HepG2 (cell line): ENCODE data around the gene CLHC1. TPM values are rescaled to one million over a fixed set of nuclear protein-coding genes. Genes with fewer than 3 reads are reported as not detected.

Experiments used
- CREB1 ChIP-seq, 2 experiments: fragments of 450-650 bp in 1 of 2; IDR thresholded peaks; 2 replicates each; pipeline ENCODE4 v1.6.1; 2016 to 2017; ENCODE audit warnings: control low read depth in 1 of 2, mild to moderate bottlenecking in 1 of 2, missing compliant biosample characterization in 1 of 2, missing genetic modification characterization in 1 of 2
- FOXJ3 ChIP-seq: sonication (generic); formaldehyde crosslinking; IDR thresholded peaks from 2 replicates; pipeline ENCODE4 v1.4.0; 2020; ENCODE audit warnings: missing genetic modification reagents, mild to moderate bottlenecking, borderline replicate concordance
- GTF3A ChIP-seq: sonication (generic); formaldehyde crosslinking; conservative IDR thresholded peaks from 2 replicates; pipeline ENCODE4 v1.4.0; 2020; ENCODE audit warnings: mild to moderate bottlenecking, missing genetic modification reagents
- NCOA2 ChIP-seq: sonication (generic); formaldehyde crosslinking; IDR thresholded peaks from 2 replicates; pipeline ENCODE4 v1.8.0; 2022; ENCODE audit warnings: inconsistent platforms
- NCOA5 ChIP-seq: sonication (generic); formaldehyde crosslinking; IDR thresholded peaks from 2 replicates; pipeline ENCODE4 v1.4.0; 2020; ENCODE audit warnings: missing genetic modification reagents
- NR2C2 ChIP-seq: sonication (generic); formaldehyde crosslinking; IDR thresholded peaks from 2 replicates; pipeline ENCODE4 v1.4.0; 2020; ENCODE audit warnings: missing genetic modification reagents, mild to moderate bottlenecking, moderate library complexity, borderline replicate concordance
- RNF2 ChIP-seq: fragments of 450-650 bp; conservative IDR thresholded peaks from 2 replicates; pipeline ENCODE4 v1.6.1; 2016; ENCODE audit warnings: low read depth
- SOX13 ChIP-seq, 3 experiments: fragments of 450-650 bp in 1 of 3; sonication (generic) in 1 of 3; formaldehyde crosslinking in 1 of 3; IDR thresholded peaks in 2 of 3; conservative IDR thresholded peaks in 1 of 3; 2 replicates each; pipeline versions ENCODE4 v1.5.0 to v1.6.1; 2016 to 2020; ENCODE audit warnings: antibody characterized with exemption in 1 of 3, mild to moderate bottlenecking in 1 of 3, missing compliant biosample characterization in 1 of 3, missing genetic modification reagents in 1 of 3, moderate library complexity in 1 of 3
- TOE1 ChIP-seq: sonication (generic); formaldehyde crosslinking; IDR thresholded peaks from 2 replicates; pipeline ENCODE4 v1.4.0; 2020; ENCODE audit warnings: mild to moderate bottlenecking, missing genetic modification reagents
- ZBTB1 ChIP-seq: sonication (generic); formaldehyde crosslinking; IDR thresholded peaks from 2 replicates; pipeline ENCODE4 v1.4.0; 2020; ENCODE audit warnings: missing genetic modification reagents, borderline replicate concordance
- ZBTB37 ChIP-seq: sonication (generic); formaldehyde crosslinking; IDR thresholded peaks from 2 replicates; pipeline ENCODE4 v1.4.0; 2020; ENCODE audit warnings: mild to moderate bottlenecking, missing genetic modification reagents
- ZFP90 ChIP-seq: sonication (generic); formaldehyde crosslinking; IDR thresholded peaks from 2 replicates; pipeline ENCODE4 v1.8.0; 2022; ENCODE audit warnings: missing genetic modification reagents, mild to moderate bottlenecking, inconsistent platforms, borderline replicate concordance
- ZMAT5 ChIP-seq: sonication (generic); formaldehyde crosslinking; IDR thresholded peaks from 2 replicates; pipeline ENCODE4 v1.5.0; 2020; ENCODE audit warnings: mild to moderate bottlenecking, low read depth, missing genetic modification reagents, borderline replicate concordance
- ZNF274 ChIP-seq: sonication (generic); formaldehyde crosslinking; IDR thresholded peaks from 2 replicates; pipeline ENCODE4 v1.5.1; 2020; ENCODE audit warnings: mild to moderate bottlenecking, missing genetic modification reagents
- ZNF546 ChIP-seq: sonication (generic); formaldehyde crosslinking; conservative IDR thresholded peaks from 2 replicates; pipeline ENCODE4 v1.8.1; 2023; ENCODE audit warnings: mild to moderate bottlenecking, missing genetic modification reagents
- ZNF674 ChIP-seq: sonication (generic); formaldehyde crosslinking; IDR thresholded peaks from 2 replicates; pipeline ENCODE4 v1.5.0; 2020; ENCODE audit warnings: low read depth, mild to moderate bottlenecking, missing genetic modification reagents
- ZNF841 ChIP-seq: sonication (generic); formaldehyde crosslinking; IDR thresholded peaks from 2 replicates; pipeline ENCODE4 v1.8.1; 2023; ENCODE audit warnings: missing genetic modification reagents, borderline replicate concordance
- polyA plus RNA-seq, 8 experiments: library from polyadenylated mRNA; depleted of rRNA in 3 of 8; stranded (reverse) in 7 of 8; unstranded in 1 of 8; fragments of >200 nt; fragmentation: Illumina TruSeq in 4 of 8; extraction: Trizol in 4 of 8; gene quantifications; 2 replicates each; pipeline versions ENCODE4 v1.2.1 to v1.2.3, GENCODE V29; 2011 to 2016; ENCODE audit warnings: low read depth in 4 of 8, missing spikeins in 1 of 8, mixed read lengths in 1 of 8; ENCODE audit not compliant: insufficient read depth in 1 of 8
- total RNA-seq, 5 experiments: library from RNA; depleted of rRNA; stranded (reverse); fragments of >200 nt; fragmentation: Illumina TruSeq; extraction: Trizol; gene quantifications; 2 replicates each; pipeline ENCODE4 v1.2.3, GENCODE V29; 2016; ENCODE audit warnings: low read depth in 1 of 5
- TF ChIP-seq, protein P1 (sequence below): sonication (generic); formaldehyde crosslinking; IDR thresholded peaks from 2 replicates; pipeline ENCODE4 v1.4.0; 2020; ENCODE audit warnings: low read depth, missing genetic modification reagents
- TF ChIP-seq, protein P2 (sequence below): sonication (generic); formaldehyde crosslinking; IDR thresholded peaks from 2 replicates; pipeline ENCODE4 v1.4.0; 2020; ENCODE audit warnings: mild to moderate bottlenecking, missing genetic modification reagents, borderline replicate concordance

Gene CLHC1
- total and polyA plus RNA-seq, 2 of the 13 experiments (the other 11 are each of a cell fraction or from before 2014, with no cell fraction given): 9.8 to 12.6 TPM

DNA sequence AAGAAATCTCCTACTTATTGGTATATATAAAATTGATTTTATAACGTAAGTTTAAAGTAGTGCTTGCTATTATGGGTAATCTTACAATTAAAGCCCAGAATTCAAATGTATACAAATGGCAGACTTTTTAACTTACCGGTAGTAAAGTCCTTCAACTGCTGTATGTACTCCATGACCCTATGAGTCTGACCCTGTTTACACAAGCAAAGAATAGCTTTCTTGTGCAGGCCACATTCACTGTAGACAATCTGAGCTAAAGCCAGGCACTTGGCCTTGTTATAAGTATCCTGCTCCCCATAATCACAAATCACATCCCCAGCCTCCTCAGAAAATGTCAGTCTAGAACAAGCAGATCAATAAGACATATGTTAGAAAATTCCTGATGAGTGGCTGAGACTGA is 51.7 kb downstream of the CLHC1 start (continued):
- TF ChIP-seq, protein P1, sequence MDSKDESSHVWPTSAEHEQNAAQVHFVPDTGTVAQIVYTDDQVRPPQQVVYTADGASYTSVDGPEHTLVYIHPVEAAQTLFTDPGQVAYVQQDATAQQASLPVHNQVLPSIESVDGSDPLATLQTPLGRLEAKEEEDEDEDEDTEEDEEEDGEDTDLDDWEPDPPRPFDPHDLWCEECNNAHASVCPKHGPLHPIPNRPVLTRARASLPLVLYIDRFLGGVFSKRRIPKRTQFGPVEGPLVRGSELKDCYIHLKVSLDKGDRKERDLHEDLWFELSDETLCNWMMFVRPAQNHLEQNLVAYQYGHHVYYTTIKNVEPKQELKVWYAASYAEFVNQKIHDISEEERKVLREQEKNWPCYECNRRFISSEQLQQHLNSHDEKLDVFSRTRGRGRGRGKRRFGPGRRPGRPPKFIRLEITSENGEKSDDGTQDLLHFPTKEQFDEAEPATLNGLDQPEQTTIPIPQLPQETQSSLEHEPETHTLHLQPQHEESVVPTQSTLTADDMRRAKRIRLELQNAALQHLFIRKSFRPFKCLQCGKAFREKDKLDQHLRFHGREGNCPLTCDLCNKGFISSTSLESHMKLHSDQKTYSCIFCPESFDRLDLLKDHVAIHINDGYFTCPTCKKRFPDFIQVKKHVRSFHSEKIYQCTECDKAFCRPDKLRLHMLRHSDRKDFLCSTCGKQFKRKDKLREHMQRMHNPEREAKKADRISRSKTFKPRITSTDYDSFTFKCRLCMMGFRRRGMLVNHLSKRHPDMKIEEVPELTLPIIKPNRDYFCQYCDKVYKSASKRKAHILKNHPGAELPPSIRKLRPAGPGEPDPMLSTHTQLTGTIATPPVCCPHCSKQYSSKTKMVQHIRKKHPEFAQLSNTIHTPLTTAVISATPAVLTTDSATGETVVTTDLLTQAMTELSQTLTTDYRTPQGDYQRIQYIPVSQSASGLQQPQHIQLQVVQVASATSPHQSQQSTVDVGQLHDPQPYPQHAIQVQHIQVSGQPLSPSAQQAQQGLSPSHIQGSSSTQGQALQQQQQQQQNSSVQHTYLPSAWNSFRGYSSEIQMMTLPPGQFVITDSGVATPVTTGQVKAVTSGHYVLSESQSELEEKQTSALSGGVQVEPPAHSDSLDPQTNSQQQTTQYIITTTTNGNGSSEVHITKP (CRISPR knock-in tag): no peak
- no peak for TF ChIP-seq ZNF841 (CRISPR knock-in tag)
- no peak for TF ChIP-seq TOE1 (CRISPR knock-in tag)
- TF ChIP-seq ZMAT5 (CRISPR knock-in tag): no peak
- TF ChIP-seq ZNF674 (CRISPR knock-in tag): no peak
- TF ChIP-seq, protein P2, sequence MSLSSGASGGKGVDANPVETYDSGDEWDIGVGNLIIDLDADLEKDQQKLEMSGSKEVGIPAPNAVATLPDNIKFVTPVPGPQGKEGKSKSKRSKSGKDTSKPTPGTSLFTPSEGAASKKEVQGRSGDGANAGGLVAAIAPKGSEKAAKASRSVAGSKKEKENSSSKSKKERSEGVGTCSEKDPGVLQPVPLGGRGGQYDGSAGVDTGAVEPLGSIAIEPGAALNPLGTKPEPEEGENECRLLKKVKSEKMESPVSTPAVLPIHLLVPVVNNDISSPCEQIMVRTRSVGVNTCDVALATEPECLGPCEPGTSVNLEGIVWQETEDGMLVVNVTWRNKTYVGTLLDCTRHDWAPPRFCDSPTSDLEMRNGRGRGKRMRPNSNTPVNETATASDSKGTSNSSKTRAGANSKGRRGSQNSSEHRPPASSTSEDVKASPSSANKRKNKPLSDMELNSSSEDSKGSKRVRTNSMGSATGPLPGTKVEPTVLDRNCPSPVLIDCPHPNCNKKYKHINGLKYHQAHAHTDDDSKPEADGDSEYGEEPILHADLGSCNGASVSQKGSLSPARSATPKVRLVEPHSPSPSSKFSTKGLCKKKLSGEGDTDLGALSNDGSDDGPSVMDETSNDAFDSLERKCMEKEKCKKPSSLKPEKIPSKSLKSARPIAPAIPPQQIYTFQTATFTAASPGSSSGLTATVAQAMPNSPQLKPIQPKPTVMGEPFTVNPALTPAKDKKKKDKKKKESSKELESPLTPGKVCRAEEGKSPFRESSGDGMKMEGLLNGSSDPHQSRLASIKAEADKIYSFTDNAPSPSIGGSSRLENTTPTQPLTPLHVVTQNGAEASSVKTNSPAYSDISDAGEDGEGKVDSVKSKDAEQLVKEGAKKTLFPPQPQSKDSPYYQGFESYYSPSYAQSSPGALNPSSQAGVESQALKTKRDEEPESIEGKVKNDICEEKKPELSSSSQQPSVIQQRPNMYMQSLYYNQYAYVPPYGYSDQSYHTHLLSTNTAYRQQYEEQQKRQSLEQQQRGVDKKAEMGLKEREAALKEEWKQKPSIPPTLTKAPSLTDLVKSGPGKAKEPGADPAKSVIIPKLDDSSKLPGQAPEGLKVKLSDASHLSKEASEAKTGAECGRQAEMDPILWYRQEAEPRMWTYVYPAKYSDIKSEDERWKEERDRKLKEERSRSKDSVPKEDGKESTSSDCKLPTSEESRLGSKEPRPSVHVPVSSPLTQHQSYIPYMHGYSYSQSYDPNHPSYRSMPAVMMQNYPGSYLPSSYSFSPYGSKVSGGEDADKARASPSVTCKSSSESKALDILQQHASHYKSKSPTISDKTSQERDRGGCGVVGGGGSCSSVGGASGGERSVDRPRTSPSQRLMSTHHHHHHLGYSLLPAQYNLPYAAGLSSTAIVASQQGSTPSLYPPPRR (CRISPR knock-in tag): peak; percentile 34; the same call in 1 of the 2 replicates
- TF ChIP-seq GTF3A: no peak
- TF ChIP-seq NCOA5 (CRISPR knock-in tag): no peak
- TF ChIP-seq SOX13 (IDR thresholded peaks at IDR 0.05): no peak
- 0 out of 4 replicates have a peak, but pooled peaks of 1 of the 2 experiments have one; percentile 44 for TF ChIP-seq SOX13 (CRISPR knock-in tag; conservative IDR thresholded peaks at IDR 0.05 in 1 of 2, IDR thresholded peaks at IDR 0.05 in 1 of 2)
- TF ChIP-seq ZNF546: no peak
- no peak for TF ChIP-seq ZBTB1
- TF ChIP-seq FOXJ3: peak; percentile 21; the same call in 1 of the 2 replicates
- TF ChIP-seq ZNF274: no peak
- TF ChIP-seq NCOA2 (CRISPR knock-in tag): no peak
- no peak for TF ChIP-seq RNF2
- TF ChIP-seq ZFP90 (CRISPR knock-in tag): no peak
- TF ChIP-seq CREB1 (IDR thresholded peaks at IDR 0.05): no peak
- no peak for TF ChIP-seq CREB1 (CRISPR knock-in tag; IDR thresholded peaks at IDR 0.05)
- no peak for TF ChIP-seq ZBTB37 (CRISPR knock-in tag)
- 0 out of 2 replicates have a peak, but pooled peaks have one; percentile 25 for TF ChIP-seq NR2C2 (CRISPR knock-in tag)
